Ovary (tissue), 9 donors: ENCODE data around the gene TGM5. TPM values are rescaled to one million over a fixed set of nuclear protein-coding genes. Genes with fewer than 3 reads are reported as not detected.

Source experiments
- DNase-seq, 5 donors: peaks; one replicate each; pipeline ENCODE4 v3.0.0-alpha.2; 2019 to 2020
- H3K27ac ChIP-seq, 2 donors: fragments of 200-600 bp; one replicate each; pipeline versions ENCODE4 v1.5.1 to v1.8.0; 2019 to 2022
- H3K27me3 ChIP-seq: fragments of 200-600 bp; one replicate; pipeline ENCODE4 v1.8.0; 2022
- H3K36me3 ChIP-seq: fragments of 200-600 bp; sonication (generic); one replicate; pipeline ENCODE4 v1.5.1; 2019
- H3K4me1 ChIP-seq: one replicate; pipeline ENCODE4 v1.8.1; 2013; ENCODE audit warnings: mild to moderate bottlenecking, moderate library complexity; ENCODE audit not compliant: insufficient read depth
- H3K4me3 ChIP-seq: fragments of 200-600 bp; sonication (generic); one replicate; pipeline ENCODE4 v1.5.1; 2017
- H3K9me3 ChIP-seq, 2 donors: fragments of 200-600 bp in 1 of 2; sonication (generic) in 1 of 2; one replicate each; pipeline versions ENCODE4 v1.5.1 to v1.8.1; 2013 to 2019; ENCODE audit warnings: mild to moderate bottlenecking in 1 of 2, moderate library complexity in 1 of 2
- EP300 ChIP-seq: sonication (generic); formaldehyde crosslinking; IDR thresholded peaks from one replicate; pipeline ENCODE4 v1.6.1; 2017; ENCODE audit warnings: antibody characterized with exemption
- POLR2A ChIP-seq: fragments of 450-650 bp; IDR thresholded peaks from one replicate; pipeline ENCODE4 v1.6.1; 2017; ENCODE audit warnings: antibody characterized with exemption, mild to moderate bottlenecking, moderate library complexity
- WGBS, 3 donors: extraction: QIAGEN DNeasy Blood & Tissue Kit in 1 of 3; methylation state at CpG; one replicate each; pipeline versions ENCODE4 v1.1.5 to v1.1.7; 2013 to 2017; 5-methylcytosine and 5-hydroxymethylcytosine counted together
- intact Hi-C, 4 donors: fragments of 100-400 bp; cut with DNase I; formaldehyde crosslinking; loops; one replicate each; pipeline versions ENCODE4 v1.11.0 to v1.15.1; 2022 to 2023
- polyA plus RNA-seq, 2 donors: library from polyadenylated mRNA; stranded (reverse); fragments of 200-250 nt in 1 of 2; fragments of 350-450 nt in 1 of 2; fragmentation: Illumina TruSeq in 1 of 2; extraction: RNeasy Lipid Tissue Mini Kit (QIAGEN cat#74804) in 1 of 2; gene quantifications; one replicate each; pipeline ENCODE4 v1.2.3, GENCODE V29; 2013 to 2014
- total RNA-seq, 7 donors: library from RNA; depleted of rRNA in 2 of 7; stranded (reverse); fragments of >200 nt in 2 of 7; fragmentation: NEBNext Ultra II Directional in 3 of 7; extraction: Animal tissue kit (Norgen Biotek cat#: 25700) in 3 of 7; gene quantifications; one replicate each; pipeline versions ENCODE4 v1.1.0 to v1.2.4, GENCODE V29; 2016 to 2023
- TF ChIP-seq, protein P1 (sequence below), 3 donors: fragments of 450-650 bp in 2 of 3; fragments of 200-600 bp in 1 of 3; IDR thresholded peaks; one replicate each; pipeline versions ENCODE4 v1.5.1 to v1.8.0; 2016 to 2022; ENCODE audit warnings: antibody characterized with exemption in 3 of 3, mild to moderate bottlenecking in 1 of 3
- donor health status: DM: no; HTN: no; CAD: no; lungs with moderate emphysema.
- donor health status: DM: no; HTN: no; CAD: no.
- donor health status: Bipolar disorder and iron deficiency.
- donor health status: DM: yes; HTN: yes; CAD: no.
- donor health status: DM: no; HTN: no; CAD: no.
- donor health status: DM: yes; HTN: yes; CAD: no.

TGM5 gene
- total and polyA plus RNA-seq, 9 donors: not detected

DNA sequence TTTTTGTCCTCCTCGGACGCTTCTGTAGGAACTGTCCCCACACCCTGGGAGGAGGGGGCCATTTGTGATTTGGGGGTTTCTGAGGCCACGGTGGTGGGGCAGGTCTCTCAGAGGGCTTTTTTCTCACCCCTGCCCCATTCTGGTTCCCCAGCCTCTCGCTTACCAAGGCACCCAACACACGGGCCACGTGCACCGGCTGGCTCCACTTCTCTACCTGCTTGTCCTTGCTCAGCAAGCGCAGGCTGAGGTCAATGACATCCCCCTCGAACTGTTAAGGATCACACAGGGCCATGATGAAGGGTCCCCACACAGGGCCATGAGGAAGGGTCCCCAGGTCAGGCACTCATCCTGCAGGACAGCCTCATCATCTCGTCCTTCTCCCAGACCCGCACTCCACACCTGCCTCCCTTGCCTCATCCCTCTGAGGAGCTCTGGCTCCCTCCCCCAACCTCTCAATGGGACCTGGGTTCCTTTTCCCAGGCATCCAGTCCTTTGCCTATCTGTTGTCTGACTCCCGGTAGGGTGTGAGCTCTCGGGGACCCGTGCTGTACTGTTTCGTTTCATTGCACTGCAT, 56.5 kb downstream of the TGM5 start:
- TF ChIP-seq EP300 (no peak), POLR2A (no peak)
- TF ChIP-seq, protein P1, sequence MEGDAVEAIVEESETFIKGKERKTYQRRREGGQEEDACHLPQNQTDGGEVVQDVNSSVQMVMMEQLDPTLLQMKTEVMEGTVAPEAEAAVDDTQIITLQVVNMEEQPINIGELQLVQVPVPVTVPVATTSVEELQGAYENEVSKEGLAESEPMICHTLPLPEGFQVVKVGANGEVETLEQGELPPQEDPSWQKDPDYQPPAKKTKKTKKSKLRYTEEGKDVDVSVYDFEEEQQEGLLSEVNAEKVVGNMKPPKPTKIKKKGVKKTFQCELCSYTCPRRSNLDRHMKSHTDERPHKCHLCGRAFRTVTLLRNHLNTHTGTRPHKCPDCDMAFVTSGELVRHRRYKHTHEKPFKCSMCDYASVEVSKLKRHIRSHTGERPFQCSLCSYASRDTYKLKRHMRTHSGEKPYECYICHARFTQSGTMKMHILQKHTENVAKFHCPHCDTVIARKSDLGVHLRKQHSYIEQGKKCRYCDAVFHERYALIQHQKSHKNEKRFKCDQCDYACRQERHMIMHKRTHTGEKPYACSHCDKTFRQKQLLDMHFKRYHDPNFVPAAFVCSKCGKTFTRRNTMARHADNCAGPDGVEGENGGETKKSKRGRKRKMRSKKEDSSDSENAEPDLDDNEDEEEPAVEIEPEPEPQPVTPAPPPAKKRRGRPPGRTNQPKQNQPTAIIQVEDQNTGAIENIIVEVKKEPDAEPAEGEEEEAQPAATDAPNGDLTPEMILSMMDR (IDR thresholded peaks at IDR 0.05): no peak
- no peak for DNase-seq
- no peaks in the 10 kb centered on the region for H3K36me3 ChIP-seq
- intact Hi-C loops: no loop called here
- WGBS, 3 donors: 84 to 86% (median 85%) methylated on average over 15 of the region's 15 CpGs
- no peak overlapping the region for H3K27ac ChIP-seq
- no peaks in the 10 kb centered on the region for H3K4me1 ChIP-seq
- H3K9me3 ChIP-seq: no peaks in the 10 kb centered on the region
- H3K4me3 ChIP-seq: no peak overlapping the region
- H3K27me3 ChIP-seq: no peaks in the 10 kb centered on the region

DNA sequence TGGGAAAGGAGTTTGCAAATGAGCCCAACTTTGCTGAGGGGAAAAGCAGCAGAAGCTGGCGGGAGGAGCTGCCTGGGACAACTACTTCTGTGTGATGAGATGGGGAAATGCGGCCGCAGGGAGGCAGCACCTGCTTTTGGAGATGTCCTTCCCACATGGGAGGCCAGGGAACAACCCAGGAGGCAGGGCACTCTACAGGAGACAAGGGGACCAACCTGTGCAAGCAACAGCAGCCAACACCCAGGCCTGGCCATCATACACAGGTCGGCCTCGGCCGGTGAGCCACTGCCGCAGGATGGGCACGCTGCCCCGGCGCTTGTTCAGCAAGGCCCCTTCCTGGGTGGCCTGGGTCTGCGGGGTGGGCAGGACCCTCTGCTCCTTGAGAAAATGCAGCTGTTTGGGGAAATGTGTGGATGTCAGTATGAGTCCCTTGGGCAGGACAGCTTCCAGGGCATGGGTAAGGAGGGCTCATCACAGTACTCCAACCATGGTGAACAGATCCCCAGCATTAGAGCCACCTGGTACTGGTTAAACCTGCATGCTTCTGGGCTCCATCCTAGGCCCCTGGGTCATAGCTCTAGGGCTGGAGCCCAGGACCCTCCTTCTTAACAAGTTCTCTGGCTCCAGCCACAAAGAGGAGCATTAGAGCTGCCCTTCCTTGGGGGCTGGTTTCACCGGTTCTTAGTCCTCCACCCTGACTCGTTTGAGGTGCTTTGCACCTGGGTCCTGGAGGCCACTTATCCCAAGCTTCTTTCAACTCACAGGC, 57.5 kb downstream of the TGM5 start:
- no peak overlapping the region for H3K27ac ChIP-seq
- H3K9me3 ChIP-seq: no peaks in the 10 kb centered on the region
- no peak for DNase-seq
- 61 to 65% (median 65%) methylated on average over 13 of the region's 13 CpGs for WGBS, 3 donors
- intact Hi-C loops: no loop called here
- TF ChIP-seq, protein P1 (IDR thresholded peaks at IDR 0.05): no peak
- TF ChIP-seq EP300 (no peak), POLR2A (no peak)
- H3K4me1 ChIP-seq: no peaks in the 10 kb centered on the region
- no peaks in the 10 kb centered on the region for H3K27me3 ChIP-seq
- H3K4me3 ChIP-seq: no peak overlapping the region
- H3K36me3 ChIP-seq: no peaks in the 10 kb centered on the region

DNA sequence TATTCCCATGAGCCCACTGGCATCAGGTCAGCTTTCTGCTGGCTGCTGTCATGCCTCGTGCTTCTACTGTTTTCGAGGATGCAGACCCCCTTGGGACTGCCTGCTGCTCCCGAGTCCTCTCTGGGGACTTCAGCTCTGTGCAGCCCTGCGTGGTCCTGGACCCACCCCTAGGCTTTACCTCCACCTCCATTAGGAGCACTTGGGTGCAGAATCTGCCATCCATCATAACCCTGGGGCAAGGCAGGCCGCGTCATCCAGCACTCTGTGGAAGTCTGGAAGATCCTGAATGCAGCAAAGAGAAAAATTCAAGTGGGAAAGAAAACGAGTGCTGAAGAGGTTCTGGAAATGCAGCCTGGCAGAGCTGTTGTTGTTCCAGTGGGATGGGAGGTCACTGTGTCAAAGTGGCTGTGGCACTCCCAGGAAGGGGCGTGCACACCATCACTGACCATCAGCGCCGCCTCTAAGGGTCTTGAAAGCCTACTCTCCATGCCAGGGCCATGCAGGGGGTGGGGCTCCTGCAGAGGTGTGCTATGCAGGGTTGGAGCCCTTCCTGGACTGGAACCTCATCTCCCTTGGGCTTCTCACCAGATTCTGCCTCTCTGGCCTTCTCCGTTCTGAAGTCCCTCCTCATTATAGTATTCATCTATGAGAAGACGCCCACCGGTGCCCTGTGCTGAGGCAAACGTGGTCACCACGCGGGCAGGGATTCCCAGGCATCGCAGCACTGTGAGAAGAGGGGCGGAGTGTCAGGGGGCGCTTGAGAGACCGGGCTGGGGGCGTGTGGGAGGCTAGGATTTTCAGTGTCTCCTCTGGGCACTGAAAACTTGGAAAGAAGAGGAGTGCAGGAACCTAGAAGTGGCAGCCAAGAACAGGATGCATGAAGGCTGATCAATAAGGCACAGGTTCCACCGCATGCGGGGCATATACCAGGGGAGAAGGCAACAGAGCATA, 58.4 kb downstream of the TGM5 start:
- no peaks in the 10 kb centered on the region for H3K27me3 ChIP-seq
- WGBS, 3 donors: 54 to 64% (median 61%) methylated on average over 23 of the region's 23 CpGs
- DNase-seq: no peak
- no peak overlapping the region for H3K27ac ChIP-seq
- no peak overlapping the region for H3K4me3 ChIP-seq
- no peaks in the 10 kb centered on the region for H3K4me1 ChIP-seq
- no peaks in the 10 kb centered on the region for H3K36me3 ChIP-seq
- no peaks in the 10 kb centered on the region for H3K9me3 ChIP-seq
- TF ChIP-seq EP300 (no peak), POLR2A (no peak)
- TF ChIP-seq, protein P1 (IDR thresholded peaks at IDR 0.05): no peak
- intact Hi-C loops: no loop called here

DNA sequence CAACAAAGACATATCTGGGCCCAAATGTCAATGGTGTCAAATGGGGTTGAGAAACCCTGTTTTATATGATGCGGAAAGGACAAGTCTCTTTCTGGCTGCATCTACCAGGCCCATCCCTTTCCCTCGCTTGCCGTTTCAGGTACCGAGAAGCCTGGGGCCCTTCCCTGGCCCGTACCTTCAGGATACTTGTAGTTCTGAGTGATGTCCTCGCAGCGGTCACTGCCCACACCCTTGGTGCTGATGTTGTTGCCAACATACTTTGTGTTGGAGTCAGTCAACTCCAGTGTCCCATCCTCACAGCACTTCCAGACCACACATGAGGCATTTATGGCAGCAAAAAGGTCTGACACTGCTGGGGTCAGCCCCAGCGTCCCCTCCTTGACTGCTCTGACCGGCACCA, 59.7 kb downstream of the TGM5 start:
- intact Hi-C loops: no loop called here
- H3K27me3 ChIP-seq: no peaks in the 10 kb centered on the region
- no peaks in the 10 kb centered on the region for H3K4me1 ChIP-seq
- no peak overlapping the region for H3K4me3 ChIP-seq
- no peaks in the 10 kb centered on the region for H3K9me3 ChIP-seq
- H3K27ac ChIP-seq: no peak overlapping the region
- DNase-seq: no peak
- 86 to 92% (median 87%) methylated on average over 9 of the region's 9 CpGs for WGBS, 3 donors
- no peaks in the 10 kb centered on the region for H3K36me3 ChIP-seq
- TF ChIP-seq EP300 (no peak), POLR2A (no peak)
- TF ChIP-seq, protein P1 (IDR thresholded peaks at IDR 0.05): no peak
